Ascending aorta (tissue), 2 donors: ENCODE measurements around the gene C3orf18. TPM values are rescaled to one million over a fixed set of nuclear protein-coding genes. Genes with fewer than 3 reads are reported as not detected.
A peak's percentile ranks its signal among the peaks of the same experiment; 100 is the strongest.

Experiments used
- DNase-seq, 2 donors: peaks; one replicate each; pipeline ENCODE4 v3.0.0-alpha.2; 2019; ENCODE audit warnings: low spot score in 2 of 2
- H3K27ac ChIP-seq, 2 donors: fragments of 200-600 bp; sonication (generic); one replicate each; pipeline ENCODE4 v1.5.1; 2016 to 2017; ENCODE audit warnings: mild to moderate bottlenecking in 1 of 2
- H3K27me3 ChIP-seq: fragments of 200-600 bp; sonication (generic); one replicate; pipeline ENCODE4 v1.5.1; 2017
- H3K36me3 ChIP-seq, 2 donors: fragments of 200-600 bp; sonication (generic); one replicate each; pipeline ENCODE4 v1.5.1; 2016
- H3K4me1 ChIP-seq, 2 donors: fragments of 200-600 bp; sonication (generic); one replicate each; pipeline ENCODE4 v1.5.1; 2016 to 2017; ENCODE audit warnings: mild to moderate bottlenecking in 1 of 2
- H3K4me3 ChIP-seq, 2 donors: fragments of 200-600 bp; sonication (generic); one replicate each; pipeline ENCODE4 v1.5.1; 2016 to 2017; ENCODE audit warnings: mild to moderate bottlenecking in 1 of 2
- H3K9me3 ChIP-seq, 2 donors: fragments of 200-600 bp; sonication (generic); one replicate each; pipeline ENCODE4 v1.5.1; 2016
- CTCF ChIP-seq, 3 experiments: fragments of 200-600 bp in 2 of 3; fragments of 450-650 bp in 1 of 3; sonication (generic) in 2 of 3; IDR thresholded peaks; one replicate each; pipeline ENCODE4 v1.5.1; 2016 to 2019; ENCODE audit warnings: antibody characterized with exemption in 3 of 3, mild to moderate bottlenecking in 1 of 3, moderate library complexity in 1 of 3
- intact Hi-C: fragments of 100-400 bp; cut with DNase I; formaldehyde crosslinking; loops from one replicate; pipeline ENCODE4 v1.15.1; 2023
- total RNA-seq: library from RNA; depleted of rRNA; stranded (reverse); fragments of >200 nt; gene quantifications from one replicate; pipeline ENCODE4 v1.1.0, GENCODE V29; 2016

C3orf18 gene
- total RNA-seq, 1 donor from 2014 or later = 29.5 TPM

- peak in 1 of 2 donors; percentile 76 for DNase-seq
- no peaks in the 10 kb centered on the region for H3K9me3 ChIP-seq
- intact Hi-C loops = loop anchor here (1.0 kb wide), 2 partner anchors 106 to 195 kb away; no protein-coding TSS in a partner anchor
- H3K36me3 ChIP-seq = no peaks in the 10 kb centered on the region
- no peaks in the 10 kb centered on the region for H3K27me3 ChIP-seq
- no peak overlapping the region for H3K4me3 ChIP-seq
- peak; percentile 79 to 87 (median 84) for TF ChIP-seq CTCF (IDR thresholded peaks at IDR 0.05)
- no peaks in the 10 kb centered on the region for H3K4me1 ChIP-seq
- no peak overlapping the region for H3K27ac ChIP-seq
Observed at GRCh38 chr3:50542177-50543034, 25.1 kb downstream of the C3orf18 start.

- no peak overlapping the region for H3K27ac ChIP-seq
- intact Hi-C loops = no loop called here
- H3K4me3 ChIP-seq = no peak overlapping the region
- H3K36me3 ChIP-seq = no peaks in the 10 kb centered on the region
- no peak for DNase-seq
- TF ChIP-seq CTCF (IDR thresholded peaks at IDR 0.05) = no peak
- H3K9me3 ChIP-seq = no peaks in the 10 kb centered on the region
- no peaks in the 10 kb centered on the region for H3K4me1 ChIP-seq
- no peaks in the 10 kb centered on the region for H3K27me3 ChIP-seq
Observed at GRCh38 chr3:50539356-50540286, 27.9 kb downstream of the C3orf18 start.

GRCh38 chr3:50537421-50538129 is 30.0 kb downstream of the C3orf18 start:
- intact Hi-C loops = no loop called here
- no peaks in the 10 kb centered on the region for H3K9me3 ChIP-seq
- no peaks in the 10 kb centered on the region for H3K4me1 ChIP-seq
- TF ChIP-seq CTCF (IDR thresholded peaks at IDR 0.05) = no peak
- no peak overlapping the region for H3K27ac ChIP-seq
- H3K36me3 ChIP-seq = no peaks in the 10 kb centered on the region
- no peak for DNase-seq
- no peak overlapping the region for H3K4me3 ChIP-seq
- H3K27me3 ChIP-seq = no peaks in the 10 kb centered on the region

GRCh38 chr3:50536471-50537180 is 30.9 kb downstream of the C3orf18 start:
- H3K27me3 ChIP-seq = no peaks in the 10 kb centered on the region
- DNase-seq = no peak
- TF ChIP-seq CTCF (IDR thresholded peaks at IDR 0.05) = no peak
- no peak overlapping the region for H3K27ac ChIP-seq
- intact Hi-C loops = no loop called here
- H3K9me3 ChIP-seq = no peaks in the 10 kb centered on the region
- H3K4me1 ChIP-seq = no peaks in the 10 kb centered on the region
- H3K4me3 ChIP-seq = no peak overlapping the region
- H3K36me3 ChIP-seq = no peaks in the 10 kb centered on the region
